ENCODE data around the gene MPV17L2.
"Not testable (repeated sequence)": the region's sequence is repeated elsewhere in the genome, so short reads cannot be mapped to it uniquely, and the experiment has no call there.

The MPV17L2 gene

GRCh38 chr19:18192673-18193387, at the start of gene MPV17L2:
Gene MPV17L2, plus strand, starts transcription at chr19:18193218. Its CDS starts 64 bp downstream, at chr19:18193282.
- peak; percentile 100 for DNase-seq

- DNase-seq: no peak
These were observed 49.1 kb upstream of the MPV17L2 start for GRCh38 chr19:18143902-18144301.

GRCh38 chr19:18144361-18144760, 48.7 kb upstream of the MPV17L2 start:
- no peak for DNase-seq

- no peak for DNase-seq
These were observed 48.1 kb upstream of the MPV17L2 start for GRCh38 chr19:18144906-18145305.

- DNase-seq: no peak
These were observed 47.5 kb upstream of the MPV17L2 start for GRCh38 chr19:18145391-18145999.

- DNase-seq: no peak
These were observed 45.6 kb upstream of the MPV17L2 start for GRCh38 chr19:18147396-18147795.

- DNase-seq: no peak
These were observed 43.4 kb upstream of the MPV17L2 start for GRCh38 chr19:18149596-18149975.

GRCh38 chr19:18150776-18151624, 42.0 kb upstream of the MPV17L2 start:
- DNase-seq: no peak

GRCh38 chr19:18152442-18152816, 40.6 kb upstream of the MPV17L2 start:
- peak; percentile 97 for DNase-seq

GRCh38 chr19:18152817-18153555, 40.0 kb upstream of the MPV17L2 start, which contains the start of gene PIK3R2:
Gene PIK3R2, plus strand, starts transcription at chr19:18153163. Its CDS starts 2,717 bp downstream, at chr19:18155880.
- peak; percentile 98 for DNase-seq

GRCh38 chr19:18153556-18154134, 39.4 kb upstream of the MPV17L2 start:
- peak; percentile 8 for DNase-seq

GRCh38 chr19:18155095-18156087, 37.6 kb upstream of the MPV17L2 start:
- DNase-seq: no peak

GRCh38 chr19:18156268-18156667, 36.8 kb upstream of the MPV17L2 start:
- DNase-seq: no peak

- DNase-seq: peak; percentile 95
These were observed 36.1 kb upstream of the MPV17L2 start for GRCh38 chr19:18156841-18157464.

- DNase-seq: peak; percentile 89
These were observed 35.5 kb upstream of the MPV17L2 start for GRCh38 chr19:18157465-18158063.

GRCh38 chr19:18158467-18158866, 34.6 kb upstream of the MPV17L2 start:
- DNase-seq: no peak

- not testable (repeated sequence) for DNase-seq
These were observed 33.9 kb upstream of the MPV17L2 start for GRCh38 chr19:18159059-18159616.

- DNase-seq: no peak
These were observed 33.2 kb upstream of the MPV17L2 start for GRCh38 chr19:18159810-18160209.

GRCh38 chr19:18160493-18160970, 32.5 kb upstream of the MPV17L2 start:
- DNase-seq: no peak

Measured in NCI-H1092 treated with DMSO at 0.1 percent for 48 hours (cell line).